ENCODE measurements around the gene TBC1D3.
"Not testable (repeated sequence)": the region's sequence is repeated elsewhere in the genome, so short reads cannot be mapped to it uniquely, and the experiment has no call there.

The TBC1D3 gene

GRCh38 chr17:38192455-38192854, at the start of gene TBC1D3:
TSS of gene TBC1D3 (minus strand) at chr17:38192555. CDS start at chr17:38191029, 1,526 bp downstream.
- DNase-seq, result not testable (repeated sequence)

DNA sequence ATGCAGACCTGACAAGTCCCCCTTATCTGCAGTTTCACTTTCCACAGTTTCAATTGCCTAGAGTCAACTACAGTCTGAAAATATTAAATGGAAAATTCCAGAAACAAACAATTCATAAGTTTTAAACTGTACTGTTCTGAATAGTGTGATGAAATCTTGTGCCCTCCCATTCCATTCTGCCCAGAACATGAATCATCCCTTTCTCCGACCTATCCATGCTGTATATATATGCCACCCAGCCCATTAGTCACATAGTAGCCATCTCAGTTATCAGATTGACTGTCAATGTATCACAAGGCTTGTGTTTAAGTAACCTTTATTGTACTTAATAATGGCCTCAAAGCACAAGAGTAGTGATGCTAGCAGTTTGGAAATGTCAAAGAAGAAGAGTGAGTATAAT, 40.4 kb upstream of the TBC1D3 start:
- not testable (repeated sequence) for DNase-seq

DNA sequence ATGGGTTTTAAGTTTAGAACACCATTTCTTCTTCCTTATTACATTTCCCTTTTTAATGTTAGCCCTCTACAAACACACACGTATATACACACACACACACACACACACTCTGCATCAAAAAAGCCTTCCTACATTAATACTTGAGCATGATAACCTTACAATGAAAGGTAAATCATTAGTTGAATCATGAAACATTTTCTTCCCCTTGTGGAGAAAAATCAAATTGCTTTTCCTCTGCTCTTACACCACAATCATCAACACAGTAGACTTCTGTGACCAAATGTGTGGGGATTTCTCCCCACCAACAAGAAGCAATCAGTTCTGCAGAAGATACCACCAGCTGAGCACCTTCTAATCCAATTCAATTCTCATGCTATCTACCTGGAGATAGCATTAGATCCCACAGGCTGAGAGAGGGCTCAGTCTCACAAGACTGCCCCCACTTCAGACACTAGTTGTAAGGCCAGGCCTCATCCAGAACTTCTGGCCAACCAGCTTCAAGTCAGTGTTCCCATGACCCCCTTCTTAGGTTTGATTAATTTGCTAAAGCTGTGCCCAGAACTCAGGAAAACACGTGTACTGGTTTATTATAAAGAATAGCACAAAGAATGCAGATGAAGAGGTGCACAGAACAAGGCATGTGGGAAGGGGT, 33.6 kb upstream of the TBC1D3 start:
- DNase-seq, result not testable (repeated sequence)

DNA sequence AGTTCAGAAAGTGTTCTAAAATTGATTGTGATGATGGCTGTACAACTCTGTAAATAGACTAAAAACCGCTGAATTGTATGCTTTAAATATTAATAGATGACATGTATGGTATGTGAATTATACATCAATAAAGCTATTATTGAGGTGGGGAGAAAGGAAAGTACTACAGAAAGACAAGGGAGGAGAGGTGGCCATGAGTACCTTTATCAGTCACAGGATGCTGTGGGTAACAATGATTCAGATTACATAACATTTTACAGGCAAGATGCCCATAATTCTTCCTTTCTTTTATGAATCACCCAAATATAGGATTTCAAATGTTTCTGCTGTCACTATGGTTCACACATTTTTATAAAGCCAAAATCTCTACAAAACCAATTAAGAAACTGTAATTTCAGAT, 28.5 kb upstream of the TBC1D3 start:
- DNase-seq, result not testable (repeated sequence)

DNA sequence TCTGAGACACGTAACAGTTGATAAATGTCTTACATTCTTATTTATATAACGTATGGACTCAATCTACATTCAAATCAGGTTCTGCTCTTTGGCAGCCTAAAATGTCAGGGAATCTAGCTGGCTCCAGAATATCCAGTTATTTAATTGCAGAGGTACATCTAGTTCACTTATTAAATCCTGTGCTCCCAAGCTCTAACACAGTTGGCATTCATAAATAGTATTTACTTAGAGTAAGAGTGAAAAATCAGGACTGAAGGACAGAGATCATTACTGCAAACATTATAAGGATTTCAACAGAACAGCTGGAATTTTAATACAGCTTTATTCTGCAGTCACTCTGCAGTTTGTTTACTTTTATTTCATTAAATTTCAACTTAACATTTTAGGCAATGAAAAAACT, 7.9 kb upstream of the TBC1D3 start:
- DNase-seq, result not testable (repeated sequence)

- DNase-seq, result not testable (repeated sequence)
These were observed 57.5 kb downstream of the TBC1D3 start for GRCh38 chr17:38134860-38135259.

All from 8988T (cell line).